Midbrain (tissue), 1 donor: Measurements from ENCODE around the gene SSBP1.
"Not testable (repeated sequence)": the region's sequence is repeated elsewhere in the genome, so short reads cannot be mapped to it uniquely, and the experiment has no call there.

Source experiments
- DNase-seq: peaks from one replicate; lab custom pipeline; 2025; lab: John Stamatoyannopoulos, UW

The SSBP1 gene

GRCh38 chr7:141709318-141709717 lies 28.8 kb upstream of the SSBP1 start:
- DNase-seq: no peak

GRCh38 chr7:141709749-141710148 lies 28.4 kb upstream of the SSBP1 start:
- no peak for DNase-seq

- no peak for DNase-seq
Observed at GRCh38 chr7:141710301-141710700, 27.9 kb upstream of the SSBP1 start.

- no peak for DNase-seq
Observed at GRCh38 chr7:141712603-141713255, 25.4 kb upstream of the SSBP1 start.

GRCh38 chr7:141713890-141714289 lies 24.3 kb upstream of the SSBP1 start:
- DNase-seq: no peak

GRCh38 chr7:141714571-141714970 lies 23.6 kb upstream of the SSBP1 start:
- DNase-seq: no peak

GRCh38 chr7:141715018-141715417 lies 23.1 kb upstream of the SSBP1 start:
- no peak for DNase-seq

- no peak for DNase-seq
Observed at GRCh38 chr7:141715794-141716689, 22.1 kb upstream of the SSBP1 start.

- DNase-seq: no peak
Observed at GRCh38 chr7:141717450-141717849, 20.7 kb upstream of the SSBP1 start.

- no peak for DNase-seq
Observed at GRCh38 chr7:141722529-141722928, 15.6 kb upstream of the SSBP1 start.

GRCh38 chr7:141729020-141729419 lies 9.1 kb upstream of the SSBP1 start:
- DNase-seq: no peak

GRCh38 chr7:141731476-141732149 lies 6.5 kb upstream of the SSBP1 start:
- no peak for DNase-seq

- no peak for DNase-seq
Observed at GRCh38 chr7:141737118-141737835, 881 bp upstream of the SSBP1 start.

GRCh38 chr7:141738592-141739013 lies 445 bp downstream of the SSBP1 start:
- DNase-seq: no peak

- no peak for DNase-seq
Observed at GRCh38 chr7:141739250-141739649, 1.1 kb downstream of the SSBP1 start.

GRCh38 chr7:141742229-141742628 lies 4.1 kb downstream of the SSBP1 start:
- DNase-seq: no peak

- DNase-seq: no peak
Observed at GRCh38 chr7:141744131-141744530, 6.0 kb downstream of the SSBP1 start.

- no peak for DNase-seq
Observed at GRCh38 chr7:141748396-141748795, 10.2 kb downstream of the SSBP1 start.

GRCh38 chr7:141751904-141752303 lies 13.7 kb downstream of the SSBP1 start:
- DNase-seq: not testable (repeated sequence)

GRCh38 chr7:141752634-141753033 lies 14.5 kb downstream of the SSBP1 start:
- DNase-seq: no peak

- DNase-seq: no peak
Observed at GRCh38 chr7:141754939-141755338, 16.8 kb downstream of the SSBP1 start.

GRCh38 chr7:141763797-141764196 lies 25.6 kb downstream of the SSBP1 start, which contains the start of gene TAS2R3:
Gene TAS2R3, plus strand, starts transcription at chr7:141764097. Its CDS starts 62 bp downstream, at chr7:141764159.
- DNase-seq: no peak
